Endometrial microvascular endothelial cells (primary cell): ENCODE data around the gene NIPAL4. TPM values are rescaled to one million over a fixed set of nuclear protein-coding genes. Genes with fewer than 3 reads are reported as not detected.

Source experiments
- in situ Hi-C: cut with HindIII; loops from 2 replicates; pipeline ENCODE4 v1.10.0; 2017; ENCODE audit warnings: low sequenced_read_pairs, low pct_unique_long_range_greater_than_20kb; ENCODE audit errors: inconsistent ontology term
- total RNA-seq: library from RNA; depleted of rRNA; stranded (reverse); fragments of >200 nt; gene quantifications from one replicate; pipeline ENCODE4 v1.2.3, GENCODE V29; 2015; ENCODE audit errors: inconsistent ontology term

NIPAL4 gene
- total RNA-seq, 1 donor from 2014 or later, result not detected

DNA sequence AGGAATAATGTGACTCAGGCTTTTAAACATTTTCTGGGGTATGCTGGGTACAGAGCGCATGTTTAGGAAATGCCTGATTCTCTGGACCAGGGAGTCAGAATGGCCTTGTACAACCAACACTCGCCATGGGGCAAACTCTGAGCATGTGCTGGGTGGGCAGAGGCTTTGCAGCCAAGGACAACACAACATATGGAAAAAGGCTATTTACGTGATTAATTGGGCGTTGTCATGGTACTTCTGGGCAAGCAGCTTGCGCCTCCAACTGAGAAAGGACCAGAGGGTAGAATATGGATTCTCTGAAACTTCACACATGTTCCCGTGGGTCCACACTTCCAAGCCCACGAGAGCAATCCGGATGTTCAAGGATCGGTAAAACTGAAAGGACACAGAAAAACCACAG is 49.1 kb downstream of the NIPAL4 start:
- in situ Hi-C loops, result no loop called here

DNA sequence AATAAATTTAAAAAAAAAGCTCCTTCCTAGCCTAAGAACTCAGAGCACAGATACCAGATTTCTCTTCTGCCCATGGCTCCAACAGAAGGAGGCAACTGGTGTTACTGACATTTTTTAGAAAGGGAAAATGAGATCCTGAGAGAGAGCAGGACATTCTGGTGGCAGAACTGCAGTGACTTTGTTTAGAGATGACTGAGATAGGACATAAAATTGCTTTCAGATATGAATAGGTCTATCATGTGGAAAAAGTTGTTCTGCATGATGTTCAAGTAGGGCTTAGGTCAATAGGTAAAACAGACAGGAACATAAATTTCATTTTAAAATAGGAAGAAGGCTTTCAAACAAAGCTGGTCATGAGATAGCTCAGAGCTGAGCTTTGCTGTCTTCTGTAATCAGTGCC is 49.6 kb downstream of the NIPAL4 start:
- in situ Hi-C loops, result no loop called here

DNA sequence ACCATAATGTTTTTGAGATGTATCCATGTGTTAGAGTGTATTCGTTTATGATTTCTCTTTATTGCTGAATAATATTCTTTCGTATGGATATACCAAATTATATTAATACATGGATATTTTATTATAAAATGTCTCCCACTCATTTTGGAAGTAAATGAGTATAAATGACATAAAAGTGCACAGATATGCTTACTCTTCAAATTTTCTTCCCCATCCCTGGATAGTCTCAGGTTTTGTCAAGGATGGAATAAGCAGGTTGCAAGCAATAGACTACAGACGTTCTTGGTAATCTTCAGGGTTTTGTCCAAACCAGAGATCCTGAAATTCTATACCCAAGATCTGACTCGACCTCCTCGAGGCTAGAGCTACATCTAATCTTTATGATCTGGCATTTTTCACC is 50.7 kb downstream of the NIPAL4 start:
- in situ Hi-C loops, result no loop called here

DNA sequence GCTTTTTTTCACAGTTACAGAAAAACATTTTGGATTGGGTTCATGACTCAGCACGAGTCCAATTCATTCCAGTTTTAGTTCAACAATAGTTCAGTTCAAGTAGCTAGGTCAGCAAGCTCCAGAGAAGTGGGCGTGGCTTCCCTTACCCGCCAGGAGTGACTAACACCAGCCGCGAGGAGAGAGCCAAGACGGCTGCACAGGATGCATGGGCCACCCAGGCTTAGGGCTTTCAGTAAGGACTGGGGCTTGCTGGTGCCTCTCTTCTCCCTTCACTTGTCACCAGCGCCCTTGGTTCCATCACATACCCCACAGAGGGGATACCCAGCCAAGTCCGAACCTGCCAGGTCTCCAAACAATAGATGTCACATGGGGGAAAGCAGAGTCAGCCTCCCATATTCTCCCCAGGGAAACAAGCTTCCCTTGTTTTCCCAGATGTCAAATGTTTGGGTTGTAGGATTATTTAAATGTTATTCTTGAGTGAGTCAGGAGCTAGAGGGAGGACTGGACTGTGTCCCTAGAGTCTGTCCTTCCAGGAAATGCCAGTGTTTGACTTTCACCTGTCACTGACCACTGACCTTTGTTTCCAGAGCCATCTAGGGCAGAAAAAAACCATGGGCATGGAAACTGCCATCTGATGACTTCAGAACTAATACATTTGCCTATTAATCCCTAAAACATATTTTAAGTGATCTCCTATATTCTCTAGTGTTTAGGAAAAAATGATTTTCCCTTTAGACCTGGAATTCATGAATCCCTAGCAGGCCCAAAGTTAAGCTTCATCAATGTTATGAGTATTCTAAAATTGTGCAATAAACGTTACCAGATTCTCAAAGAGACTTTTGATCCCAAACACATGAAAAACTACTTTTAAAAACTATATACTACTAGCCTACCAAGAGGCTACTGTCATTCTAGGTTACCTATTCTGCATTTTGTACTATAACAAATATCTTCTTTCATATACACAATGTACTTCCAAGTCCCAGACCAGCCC is 51.9 kb downstream of the NIPAL4 start:
- in situ Hi-C loops, result no loop called here

DNA sequence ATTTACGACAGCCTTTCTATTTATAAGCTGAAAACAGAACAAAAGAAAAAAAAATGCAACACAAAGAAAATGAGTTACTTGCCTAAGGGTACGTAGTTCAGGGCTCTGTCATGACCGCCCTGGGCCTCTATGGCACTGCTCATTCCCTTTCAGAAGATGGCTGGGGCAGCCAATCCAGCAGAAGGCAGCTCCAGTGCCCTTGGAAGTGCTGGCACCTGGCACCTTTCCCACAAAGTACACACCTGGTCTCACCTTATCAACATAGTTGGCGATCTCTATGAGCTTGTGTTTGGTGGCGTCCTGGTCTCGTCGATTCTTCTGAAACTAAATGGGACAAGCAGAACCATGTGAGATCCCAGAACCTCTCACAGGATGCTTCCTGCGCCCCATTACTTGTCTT is 53.2 kb downstream of the NIPAL4 start:
- in situ Hi-C loops, result no loop called here

DNA sequence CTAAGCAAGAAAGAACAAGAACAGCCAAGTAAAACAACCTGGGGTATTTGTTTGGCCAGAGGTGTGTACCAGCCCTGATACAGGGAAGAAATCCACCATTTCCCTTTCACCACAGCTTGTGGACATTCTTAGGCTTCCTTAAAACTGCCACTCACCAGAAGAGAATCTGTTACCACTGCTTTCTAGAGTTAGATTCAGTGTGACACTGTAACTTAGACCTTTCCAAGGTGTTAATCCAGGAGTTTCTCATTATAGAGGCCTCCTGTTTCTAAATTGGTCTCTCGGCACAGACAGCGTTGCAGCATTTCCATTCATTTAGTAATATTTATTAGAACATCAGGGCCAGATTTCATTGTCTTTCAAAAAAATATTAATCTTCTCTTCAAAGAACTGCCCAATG is 55.0 kb downstream of the NIPAL4 start:
- in situ Hi-C loops, result no loop called here

DNA sequence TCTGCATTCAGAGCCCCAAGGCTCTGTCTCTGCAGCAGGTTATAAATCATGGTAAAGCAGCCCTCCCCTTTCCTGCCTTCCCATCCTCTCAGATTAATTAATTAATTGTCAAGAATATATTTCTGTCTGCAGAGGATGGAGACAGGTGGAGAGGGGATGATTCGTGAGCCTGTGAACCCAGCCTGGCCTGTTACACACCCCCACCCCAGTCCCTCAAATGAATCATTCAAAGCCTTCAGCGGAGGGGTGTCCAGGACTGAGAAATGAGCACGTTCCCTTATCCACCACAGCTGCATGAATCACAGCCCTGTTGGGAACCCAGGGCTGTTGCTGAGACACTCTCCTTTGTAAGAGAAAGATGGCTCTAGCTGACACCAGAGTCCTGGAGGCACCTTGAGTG is 56.0 kb downstream of the NIPAL4 start:
- in situ Hi-C loops, result no loop called here

DNA sequence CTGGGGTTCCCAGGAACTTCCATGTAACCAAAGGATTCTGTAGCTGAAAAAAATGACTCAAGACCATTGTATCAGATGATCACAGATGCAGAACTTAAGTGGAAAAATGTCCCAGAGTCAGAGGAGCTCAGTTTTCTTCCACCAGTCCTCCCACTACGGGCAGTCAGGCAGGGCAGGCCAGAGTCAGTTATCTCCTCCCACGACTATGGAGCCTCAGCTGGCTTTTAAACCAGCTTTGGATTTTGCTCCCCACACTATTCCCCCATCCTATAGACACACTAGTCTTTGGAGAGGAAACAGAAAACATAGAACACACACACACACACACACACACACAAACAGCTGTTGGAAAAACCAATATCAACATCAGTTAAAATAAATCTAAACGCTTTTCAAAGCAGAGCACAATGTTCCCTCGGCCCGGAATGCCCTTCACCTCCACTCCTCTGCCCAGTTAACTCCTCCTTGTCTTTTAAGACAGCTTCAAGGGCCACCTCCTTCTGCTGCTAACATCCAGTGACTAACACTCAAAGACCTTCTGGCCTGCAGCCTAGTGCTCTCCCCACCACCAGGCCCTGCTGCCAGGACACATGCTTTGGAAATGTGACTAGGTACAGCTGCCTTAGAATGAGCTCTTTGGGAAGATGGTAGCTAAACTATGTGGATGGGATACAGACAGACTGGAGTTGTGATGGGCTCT is 56.8 kb downstream of the NIPAL4 start:
- in situ Hi-C loops, result no loop called here

DNA sequence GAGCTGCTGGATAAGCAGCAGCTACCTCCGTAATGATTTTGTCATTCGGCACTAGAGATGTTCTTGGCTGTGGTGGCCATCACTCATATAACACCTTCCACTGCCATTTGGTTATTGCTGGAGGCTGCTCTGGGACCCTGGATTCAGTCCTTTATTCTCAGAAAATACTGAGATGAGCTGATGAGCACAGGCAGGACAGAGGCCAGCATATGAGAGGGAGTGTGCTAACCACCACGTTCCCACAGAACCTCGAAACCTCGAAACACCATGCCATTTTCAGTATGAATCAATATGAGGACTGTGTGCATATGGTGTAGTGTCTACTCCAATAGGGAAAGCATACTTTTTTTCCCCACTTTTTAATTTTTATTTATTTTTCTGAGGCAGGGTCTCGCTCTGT is 59.0 kb downstream of the NIPAL4 start:
- in situ Hi-C loops, result no loop called here

DNA sequence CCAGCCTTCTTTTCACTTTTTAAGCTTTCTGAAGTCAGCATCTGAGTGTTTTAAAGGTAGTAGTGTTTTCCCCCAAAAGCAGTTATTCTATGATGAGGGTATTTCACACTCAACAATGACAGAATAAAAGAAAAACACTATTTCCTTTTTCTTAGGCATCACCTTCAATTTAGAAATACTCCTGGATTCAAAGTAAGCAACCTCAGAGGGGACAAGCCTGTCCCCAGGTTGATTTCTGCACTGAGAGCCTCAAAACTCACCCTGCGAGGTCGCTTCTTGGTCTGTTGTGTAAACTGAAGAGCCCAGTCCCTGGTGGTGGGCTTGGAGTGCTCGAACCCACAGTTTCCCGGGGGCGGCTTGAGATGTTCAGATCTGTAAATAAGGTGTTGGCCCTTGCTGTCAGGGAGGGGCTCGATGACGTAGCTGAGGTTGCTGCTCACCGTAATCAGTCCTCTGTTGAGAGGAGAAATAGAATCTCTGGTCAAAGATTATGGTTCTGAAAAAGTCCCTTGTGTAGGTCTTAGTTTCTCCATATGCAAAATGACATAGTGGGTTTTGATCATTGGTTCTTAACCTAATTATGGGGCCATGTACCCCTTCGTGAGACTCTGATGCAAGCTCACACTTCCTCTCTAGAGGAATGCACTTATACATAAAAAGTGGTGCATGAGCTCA is 59.7 kb downstream of the NIPAL4 start:
- in situ Hi-C loops, result no loop called here

DNA sequence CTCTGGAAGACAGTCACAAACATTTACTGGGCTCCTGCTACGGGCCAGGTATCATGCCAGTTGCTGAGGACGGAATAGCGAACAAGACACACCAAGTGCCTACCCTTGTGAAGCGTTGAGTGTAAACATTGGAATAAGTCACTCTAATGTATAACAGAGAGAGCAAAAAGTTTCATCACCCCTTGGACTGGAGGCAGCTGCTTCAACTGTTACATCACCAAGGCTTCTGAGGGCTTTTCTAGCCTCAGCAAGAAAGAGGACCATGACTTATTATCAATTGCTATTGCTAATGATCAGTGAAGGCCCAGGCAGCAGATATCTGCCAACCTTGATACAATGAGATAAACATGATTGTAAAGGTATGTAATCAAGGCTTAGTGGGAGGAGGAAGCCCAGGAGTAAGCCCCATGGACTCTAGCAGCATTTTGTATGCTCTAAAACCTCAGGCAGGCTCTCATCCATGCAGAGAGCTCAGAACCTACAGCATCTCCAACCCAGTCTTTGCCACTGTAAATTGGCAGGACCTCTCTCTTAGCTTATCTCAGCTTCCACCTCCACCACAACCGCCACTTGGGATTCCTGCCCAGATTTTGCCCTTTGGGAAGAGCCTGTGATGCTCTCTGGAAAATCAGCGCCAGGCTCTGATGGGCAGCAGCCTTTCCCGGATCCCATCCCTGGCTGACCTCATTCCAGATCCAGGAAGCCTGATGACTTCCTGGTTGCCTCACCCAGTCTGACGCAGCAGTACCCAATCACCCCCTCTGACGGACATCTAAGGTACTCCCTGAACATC is 61.1 kb downstream of the NIPAL4 start:
- in situ Hi-C loops, result no loop called here

DNA sequence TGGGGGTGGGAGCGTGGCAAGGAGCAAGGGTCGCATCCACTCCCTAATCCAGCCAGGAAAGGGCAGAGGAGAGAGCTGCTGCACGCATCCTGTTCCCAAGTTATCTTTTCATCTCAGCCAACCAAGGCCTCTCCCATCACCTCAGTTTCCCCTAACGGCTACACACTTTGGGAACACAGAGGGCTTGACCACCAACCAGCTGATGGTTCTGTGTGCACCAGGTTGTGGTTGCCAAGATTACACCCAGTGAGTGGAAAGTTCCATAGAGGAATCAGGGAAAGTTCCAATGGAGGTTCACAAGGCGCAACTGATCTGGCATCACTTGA is 61.7 kb downstream of the NIPAL4 start:
- in situ Hi-C loops, result no loop called here

DNA sequence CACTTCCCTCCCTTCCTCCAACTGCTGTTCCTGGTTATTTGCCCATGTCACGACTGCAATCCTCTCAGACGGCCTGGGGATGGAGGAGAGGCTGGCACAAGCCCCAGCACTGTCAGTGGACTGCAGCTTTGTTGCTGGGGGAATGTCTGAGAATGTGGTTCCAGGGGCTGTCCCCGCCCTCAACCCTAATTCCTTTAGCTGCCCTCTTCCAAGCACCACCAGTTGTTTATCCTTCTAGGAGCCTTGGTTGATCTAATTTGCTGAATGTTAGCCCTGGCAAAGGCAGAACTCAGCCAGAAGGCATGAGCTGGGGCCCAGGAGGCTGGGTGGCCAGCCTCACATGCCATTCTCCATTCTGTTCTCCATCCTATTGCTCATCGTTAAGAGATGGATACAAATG is 64.0 kb downstream of the NIPAL4 start:
- in situ Hi-C loops, result no loop called here

Other genes with a start within 250 kb of the NIPAL4 start
- gene CYFIP2, start 194.1 kb upstream of the NIPAL4 start, total RNA-seq, result 10.4 TPM
- gene ADAM19, start 115.6 kb downstream of the NIPAL4 start, total RNA-seq, result 13.5 TPM
- not detected for gene SOX30, start 192.2 kb downstream of the NIPAL4 start, total RNA-seq
- gene C5orf52, start 211.3 kb downstream of the NIPAL4 start, total RNA-seq, result not detected